Liver (tissue), 9 donors: ENCODE results near the gene NXPH4. TPM values are rescaled to one million over a fixed set of nuclear protein-coding genes. Genes with fewer than 3 reads are reported as not detected.

Source experiments
- DNase-seq: peaks from one replicate; pipeline ENCODE4 v3.0.0-alpha.2; 2017; ENCODE audit warnings: low spot score
- H3K27ac ChIP-seq, 2 donors: one replicate each; pipeline ENCODE4 v1.7.0; 2013; ENCODE audit warnings: inconsistent platforms in 2 of 2, low read length in 2 of 2, control low read depth in 1 of 2, low read depth in 1 of 2, mild to moderate bottlenecking in 1 of 2
- H3K27me3 ChIP-seq, 4 donors: one replicate each; pipeline versions ENCODE4 v1.6.1 to v1.7.0; 2013; ENCODE audit warnings: low read length in 3 of 4, inconsistent platforms in 1 of 4, mild to moderate bottlenecking in 1 of 4, moderate library complexity in 1 of 4; ENCODE audit not compliant: control insufficient read depth in 4 of 4, insufficient read depth in 4 of 4
- H3K36me3 ChIP-seq, 4 donors: one replicate each; pipeline versions ENCODE4 v1.6.1 to v1.7.0; 2013; ENCODE audit warnings: low read length in 3 of 4, mild to moderate bottlenecking in 3 of 4, low read depth in 1 of 4, moderate library complexity in 1 of 4; ENCODE audit not compliant: control insufficient read depth in 4 of 4, insufficient read depth in 3 of 4
- H3K4me1 ChIP-seq, 4 donors: one replicate each; pipeline versions ENCODE4 v1.6.1 to v1.7.0; 2013; ENCODE audit warnings: low read length in 3 of 4, mild to moderate bottlenecking in 3 of 4, moderate library complexity in 1 of 4; ENCODE audit not compliant: control insufficient read depth in 4 of 4, insufficient read depth in 4 of 4
- H3K4me3 ChIP-seq, 3 donors: one replicate each; pipeline versions ENCODE4 v1.6.1 to v1.7.0; 2013; ENCODE audit warnings: low read length in 3 of 3, control low read depth in 1 of 3, low read depth in 1 of 3, mild to moderate bottlenecking in 1 of 3
- H3K9ac ChIP-seq, 2 donors: one replicate each; pipeline ENCODE4 v1.7.0; 2013; ENCODE audit warnings: low read length in 2 of 2, mild to moderate bottlenecking in 2 of 2, moderate library complexity in 2 of 2, control low read depth in 1 of 2, low read depth in 1 of 2
- H3K9me3 ChIP-seq, 4 donors: one replicate each; pipeline versions ENCODE4 v1.6.1 to v1.7.0; 2013; ENCODE audit warnings: low read length in 3 of 4; ENCODE audit not compliant: control insufficient read depth in 4 of 4
- CTCF ChIP-seq: fragments of 150-350 bp; IDR thresholded peaks from 2 replicates; pipeline ENCODE4 v1.5.1; 2017; ENCODE audit warnings: improper control_type of control experiment, low read depth, low read length; ENCODE audit not compliant: missing input control
- EGR1 ChIP-seq, 2 donors: IDR thresholded peaks; 2 replicates each; pipeline ENCODE4 v1.6.1; 2016 to 2018; ENCODE audit warnings: antibody characterized with exemption in 2 of 2, low read depth in 2 of 2
- FOXA1 ChIP-seq: IDR thresholded peaks from 2 replicates; pipeline ENCODE4 v1.6.1; 2016; ENCODE audit warnings: antibody characterized with exemption
- FOXA2 ChIP-seq: IDR thresholded peaks from 2 replicates; pipeline ENCODE4 v1.6.1; 2016; ENCODE audit warnings: antibody characterized with exemption
- GABPA ChIP-seq, 2 donors: IDR thresholded peaks in 1 of 2; conservative IDR thresholded peaks in 1 of 2; 2 replicates each; pipeline ENCODE4 v1.6.1; 2016; ENCODE audit warnings: antibody characterized with exemption in 2 of 2, mild to moderate bottlenecking in 1 of 2, moderate library complexity in 1 of 2
- HNF4A ChIP-seq, 2 donors: conservative IDR thresholded peaks; 2 replicates each; pipeline ENCODE4 v1.6.1; 2016; ENCODE audit warnings: antibody characterized with exemption in 2 of 2, mild to moderate bottlenecking in 2 of 2
- HNF4G ChIP-seq: IDR thresholded peaks from 2 replicates; pipeline ENCODE4 v1.6.1; 2016; ENCODE audit warnings: antibody characterized with exemption
- JUND ChIP-seq, 2 donors: IDR thresholded peaks; 2 replicates each; pipeline ENCODE4 v1.6.1; 2016; ENCODE audit warnings: antibody characterized with exemption in 2 of 2
- MAX ChIP-seq: IDR thresholded peaks from 2 replicates; pipeline ENCODE4 v1.6.1; 2016; ENCODE audit warnings: antibody characterized with exemption
- NR2F2 ChIP-seq: IDR thresholded peaks from 2 replicates; pipeline ENCODE4 v1.6.1; 2016; ENCODE audit warnings: antibody characterized with exemption
- RAD21 ChIP-seq, 2 donors: IDR thresholded peaks; 2 replicates each; pipeline ENCODE4 v1.6.1; 2016; ENCODE audit warnings: antibody characterized with exemption in 2 of 2, mild to moderate bottlenecking in 2 of 2
- REST ChIP-seq: IDR thresholded peaks from 2 replicates; pipeline ENCODE4 v1.6.1; 2016; ENCODE audit warnings: antibody characterized with exemption, mild to moderate bottlenecking
- RXRA ChIP-seq, 2 donors: IDR thresholded peaks; 2 replicates each; pipeline ENCODE4 v1.6.1; 2017 to 2018; ENCODE audit warnings: antibody characterized with exemption in 2 of 2, mild to moderate bottlenecking in 1 of 2
- SP1 ChIP-seq: IDR thresholded peaks from 2 replicates; pipeline ENCODE4 v1.6.1; 2018; ENCODE audit warnings: antibody characterized with exemption, mild to moderate bottlenecking
- TAF1 ChIP-seq: conservative IDR thresholded peaks from 2 replicates; pipeline ENCODE4 v1.6.1; 2016; ENCODE audit warnings: antibody characterized with exemption, mild to moderate bottlenecking
- YY1 ChIP-seq: IDR thresholded peaks from 2 replicates; pipeline ENCODE4 v1.6.1; 2016; ENCODE audit warnings: antibody characterized with exemption, mild to moderate bottlenecking
- WGBS: extraction: QIAGEN DNeasy Blood & Tissue Kit; methylation state at CpG from one replicate; pipeline ENCODE4 v1.1.7; 2013; 5-methylcytosine and 5-hydroxymethylcytosine counted together
- polyA plus RNA-seq, 2 donors: library from polyadenylated mRNA; stranded (reverse) in 1 of 2; unstranded in 1 of 2; fragments of 200-250 nt in 1 of 2; fragments of >200 nt in 1 of 2; fragmentation: Nextera tagmentation in 1 of 2; extraction: Ambion mirVana in 1 of 2; gene quantifications; one replicate each; pipeline versions ENCODE4 v1.2.1 to v1.2.3, GENCODE V29; 2013 to 2015
- total RNA-seq, 2 donors: library from RNA; depleted of rRNA; stranded (reverse); fragments of >200 nt; gene quantifications; one replicate each; pipeline ENCODE4 v1.2.3, GENCODE V29; 2014
- TF ChIP-seq, protein P1 (sequence below): IDR thresholded peaks from 2 replicates; pipeline ENCODE4 v1.6.1; 2016; ENCODE audit warnings: antibody characterized with exemption
- TF ChIP-seq, protein P2 (sequence below): IDR thresholded peaks from 2 replicates; pipeline ENCODE4 v1.6.1; 2016; ENCODE audit warnings: antibody characterized with exemption
- donor health status: healthy.
- donor health status: healthy.
- donor health status: healthy.
- donor health status: healthy.
- donor health status: healthy.

The NXPH4 gene
- total and polyA plus RNA-seq, 4 donors: 0.15 TPM; not detected in 3

DNA sequence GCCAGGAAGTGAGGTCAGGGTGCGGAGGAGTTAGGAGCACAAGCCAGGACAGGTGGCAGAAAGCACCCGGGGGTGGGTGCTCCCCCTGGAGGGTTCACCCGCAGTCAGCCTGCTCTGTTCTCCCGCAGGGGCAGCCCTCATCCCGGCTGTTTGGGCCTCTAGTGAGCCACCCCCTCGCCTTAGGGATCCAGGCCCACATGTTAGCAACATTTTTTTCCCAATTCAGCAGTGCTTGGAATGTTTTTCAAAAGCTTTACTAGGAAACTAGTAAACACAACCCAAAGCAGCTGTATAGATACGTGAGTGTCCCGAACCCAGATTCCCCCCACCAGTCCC, 28.5 kb upstream of the NXPH4 start:
- Histone ChIP-seq H3K4me1 (no peaks in the 10 kb centered on the region), H3K36me3 (peaks cover 37 to 100% (median 83%) of the 10 kb centered on the region in 4 donors)

GRCh38 chr12:57190037-57190436, 26.6 kb upstream of the NXPH4 start:
- no peak overlapping the region for H3K4me3 ChIP-seq
- no peak overlapping the region for H3K27ac ChIP-seq
- no peak overlapping the region for H3K9ac ChIP-seq
- no peaks in the 10 kb centered on the region for H3K4me1 ChIP-seq
- TF ChIP-seq FOXA2 (no peak), EGR1 (IDR thresholded peaks at IDR 0.05; ENCODE audit: low read depth in 2 of 2) (no peak), MAX (no peak), HNF4A (conservative IDR thresholded peaks at IDR 0.05) (no peak), YY1 (no peak), NR2F2 (no peak), RAD21 (IDR thresholded peaks at IDR 0.05) (no peak), CTCF (no peak), HNF4G (no peak), SP1 (no peak), GABPA (IDR thresholded peaks at IDR 0.05 in 1 of 2, conservative IDR thresholded peaks at IDR 0.05 in 1 of 2) (no peak), TAF1 (no peak), RXRA (IDR thresholded peaks at IDR 0.05) (no peak), REST (no peak), FOXA1 (no peak), JUND (IDR thresholded peaks at IDR 0.05) (no peak)
- TF ChIP-seq, protein P1, sequence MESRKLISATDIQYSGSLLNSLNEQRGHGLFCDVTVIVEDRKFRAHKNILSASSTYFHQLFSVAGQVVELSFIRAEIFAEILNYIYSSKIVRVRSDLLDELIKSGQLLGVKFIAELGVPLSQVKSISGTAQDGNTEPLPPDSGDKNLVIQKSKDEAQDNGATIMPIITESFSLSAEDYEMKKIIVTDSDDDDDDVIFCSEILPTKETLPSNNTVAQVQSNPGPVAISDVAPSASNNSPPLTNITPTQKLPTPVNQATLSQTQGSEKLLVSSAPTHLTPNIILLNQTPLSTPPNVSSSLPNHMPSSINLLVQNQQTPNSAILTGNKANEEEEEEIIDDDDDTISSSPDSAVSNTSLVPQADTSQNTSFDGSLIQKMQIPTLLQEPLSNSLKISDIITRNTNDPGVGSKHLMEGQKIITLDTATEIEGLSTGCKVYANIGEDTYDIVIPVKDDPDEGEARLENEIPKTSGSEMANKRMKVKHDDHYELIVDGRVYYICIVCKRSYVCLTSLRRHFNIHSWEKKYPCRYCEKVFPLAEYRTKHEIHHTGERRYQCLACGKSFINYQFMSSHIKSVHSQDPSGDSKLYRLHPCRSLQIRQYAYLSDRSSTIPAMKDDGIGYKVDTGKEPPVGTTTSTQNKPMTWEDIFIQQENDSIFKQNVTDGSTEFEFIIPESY: no peak
- TF ChIP-seq, protein P2, sequence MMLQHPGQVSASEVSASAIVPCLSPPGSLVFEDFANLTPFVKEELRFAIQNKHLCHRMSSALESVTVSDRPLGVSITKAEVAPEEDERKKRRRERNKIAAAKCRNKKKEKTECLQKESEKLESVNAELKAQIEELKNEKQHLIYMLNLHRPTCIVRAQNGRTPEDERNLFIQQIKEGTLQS: no peak
- H3K9me3 ChIP-seq: no peaks in the 10 kb centered on the region
- H3K36me3 ChIP-seq: peaks cover 31 to 100% (median 83%) of the 10 kb centered on the region in 4 donors
- WGBS: 78% methylated on average over 6 of the region's 6 CpGs
- DNase-seq: no peak
- no peaks in the 10 kb centered on the region for H3K27me3 ChIP-seq

More for the DNA sequence above, 28.5 kb upstream of the NXPH4 start:
- H3K9ac ChIP-seq: no peak overlapping the region
- H3K27ac ChIP-seq: no peak overlapping the region
- no peak for DNase-seq
- TF ChIP-seq EGR1 (IDR thresholded peaks at IDR 0.05; ENCODE audit: low read depth in 2 of 2) (no peak), MAX (no peak), FOXA1 (no peak), GABPA (IDR thresholded peaks at IDR 0.05 in 1 of 2, conservative IDR thresholded peaks at IDR 0.05 in 1 of 2) (no peak)
- TF ChIP-seq, protein P1: no peak
- no peaks in the 10 kb centered on the region for H3K9me3 ChIP-seq
- H3K27me3 ChIP-seq: no peaks in the 10 kb centered on the region
- no peak overlapping the region for H3K4me3 ChIP-seq
- 85% methylated on average over 8 of the region's 8 CpGs for WGBS
